GM23338 (cell line): ENCODE data around the gene UBE2A. TPM values are rescaled to one million over a fixed set of nuclear protein-coding genes. Genes with fewer than 3 reads are reported as not detected.

ENCODE experiments used
- ATAC-seq: fragments of 200-7000 bp; cut with Tn5 transposase; 3 replicates; pipeline ENCODE4 v1.9.1; 2020
- DNase-seq: peaks from one replicate; pipeline ENCODE4 v3.0.0-alpha.2; 2015; ENCODE audit warnings: low spot score
- H2AFZ ChIP-seq: fragments of 200-600 bp; sonication (generic); 2 replicates; pipeline ENCODE4 v1.8.0; 2016; ENCODE audit warnings: antibody characterized with exemption, mild to moderate bottlenecking, moderate library complexity
- H3F3A ChIP-seq: fragments of 200-600 bp; sonication (generic); replicated peaks from 2 replicates; pipeline ENCODE4 v1.8.0; 2017; ENCODE audit warnings: antibody characterized with exemption, mixed run types, low read depth
- H3K27ac ChIP-seq: fragments of 200-600 bp; sonication (generic); 2 replicates; pipeline ENCODE4 v1.6.1; 2016; ENCODE audit warnings: low read depth
- H3K27me3 ChIP-seq: fragments of 200-600 bp; sonication (generic); 2 replicates; pipeline ENCODE4 v1.8.0; 2016; ENCODE audit warnings: mild to moderate bottlenecking, mixed run types, moderate library complexity; ENCODE audit not compliant: insufficient read depth
- H3K36me3 ChIP-seq: fragments of 200-600 bp; sonication (generic); 2 replicates; pipeline ENCODE4 v1.8.0; 2016; ENCODE audit warnings: mild to moderate bottlenecking; ENCODE audit not compliant: insufficient read depth
- H3K4me1 ChIP-seq: fragments of 200-600 bp; sonication (generic); 2 replicates; pipeline ENCODE4 v1.8.0; 2016; ENCODE audit warnings: mild to moderate bottlenecking, moderate library complexity; ENCODE audit not compliant: insufficient read depth
- H3K4me2 ChIP-seq: fragments of 200-600 bp; sonication (generic); 2 replicates; pipeline ENCODE4 v1.7.1; 2017; ENCODE audit warnings: mixed run types
- H3K4me3 ChIP-seq: fragments of 200-600 bp; sonication (generic); 2 replicates; pipeline ENCODE4 v1.6.1; 2016; ENCODE audit warnings: mixed run types
- H3K79me2 ChIP-seq: fragments of 200-600 bp; sonication (generic); replicated peaks from 2 replicates; pipeline ENCODE4 v1.8.0; 2017; ENCODE audit warnings: mild to moderate bottlenecking; ENCODE audit not compliant: insufficient read depth
- H3K9me2 ChIP-seq: fragments of 200-600 bp; sonication (generic); 2 replicates; pipeline ENCODE4 v1.8.0; 2017; ENCODE audit not compliant: insufficient read depth
- H4K20me1 ChIP-seq: fragments of 200-600 bp; sonication (generic); replicated peaks from 2 replicates; pipeline ENCODE4 v1.8.0; 2017; ENCODE audit warnings: mild to moderate bottlenecking; ENCODE audit not compliant: insufficient read depth
- H3K27ac Mint-ChIP-seq: 2 replicates; pipeline ENCODE4 v1.8.0; 2020; ENCODE audit warnings: inconsistent platforms, mild to moderate bottlenecking, moderate library complexity, mixed read lengths
- H3K27me3 Mint-ChIP-seq: 3 replicates; pipeline ENCODE4 v1.8.0; 2022; ENCODE audit warnings: low read depth, mild to moderate bottlenecking, moderate library complexity, mixed read lengths, inconsistent platforms; ENCODE audit not compliant: insufficient read depth, poor library complexity
- H3K36me3 Mint-ChIP-seq: 3 replicates; pipeline ENCODE4 v1.8.0; 2021; ENCODE audit warnings: low read depth, mild to moderate bottlenecking, inconsistent platforms, moderate library complexity, mixed read lengths
- H3K4me1 Mint-ChIP-seq: 3 replicates; pipeline ENCODE4 v1.8.0; 2020; ENCODE audit warnings: mild to moderate bottlenecking, inconsistent platforms, mixed read lengths
- H3K4me3 Mint-ChIP-seq: 3 replicates; pipeline ENCODE4 v1.8.0; 2021; ENCODE audit warnings: moderate library complexity, mild to moderate bottlenecking, inconsistent platforms, mixed read lengths
- H3K9me3 Mint-ChIP-seq: 3 replicates; pipeline ENCODE4 v1.8.0; 2020; ENCODE audit warnings: moderate library complexity, mild to moderate bottlenecking, inconsistent platforms, mixed read lengths
- CREB1 ChIP-seq: fragments of 250-450 bp; sonication (Bioruptor Pico); IDR thresholded peaks from 2 replicates; pipeline ENCODE4 v1.5.0; 2020; ENCODE audit warnings: low read depth, mild to moderate bottlenecking, moderate library complexity
- EZH2 ChIP-seq: fragments of 200-600 bp; sonication (generic); IDR thresholded peaks from one replicate; pipeline ENCODE4 v1.8.0; 2017; ENCODE audit warnings: antibody characterized with exemption, mild to moderate bottlenecking, low read depth; ENCODE audit not compliant: unreplicated experiment
- EZH2phosphoT487 ChIP-seq: fragments of 200-600 bp; sonication (generic); IDR thresholded peaks from one replicate; pipeline ENCODE4 v1.8.1; 2018; ENCODE audit warnings: antibody characterized with exemption; ENCODE audit not compliant: unreplicated experiment
- JUNB ChIP-seq: IDR thresholded peaks from one replicate; pipeline ENCODE4 v1.6.1; 2016; ENCODE audit warnings: antibody characterized with exemption; ENCODE audit not compliant: unreplicated experiment
- NANOG ChIP-seq: IDR thresholded peaks from 2 replicates; pipeline ENCODE4 v1.6.1; 2016; ENCODE audit warnings: antibody characterized with exemption, borderline replicate concordance
- POLR2AphosphoS5 ChIP-seq: IDR thresholded peaks from 2 replicates; pipeline ENCODE4 v1.6.1; 2016; ENCODE audit warnings: antibody characterized with exemption, low read depth
- STAT1 ChIP-seq: IDR thresholded peaks from one replicate; pipeline ENCODE4 v1.6.1; 2016; ENCODE audit warnings: antibody characterized with exemption; ENCODE audit not compliant: unreplicated experiment
- ZNF114 ChIP-seq: fragments of 250-450 bp; sonication (Bioruptor Pico); IDR thresholded peaks from 2 replicates; pipeline ENCODE4 v1.5.0; 2020; ENCODE audit warnings: mild to moderate bottlenecking, moderate library complexity
- ZNF331 ChIP-seq: fragments of 250-450 bp; sonication (Bioruptor Pico); IDR thresholded peaks from 2 replicates; pipeline ENCODE4 v1.5.0; 2020; ENCODE audit warnings: low read depth, mild to moderate bottlenecking, moderate library complexity
- long read RNA-seq: library from polyadenylated mRNA; unstranded; transcript quantifications from one replicate; pipeline ENCODE4 v2.0.0, GENCODE V29; 2020; ENCODE audit not compliant: unreplicated experiment
- polyA plus RNA-seq: library from polyadenylated mRNA; unstranded; fragments of >200 nt; fragmentation: Nextera tagmentation; extraction: Ambion mirVana; gene quantifications from 2 replicates; pipeline ENCODE4 v1.2.1, GENCODE V29; 2016
- total RNA-seq: library from RNA; depleted of rRNA; stranded (reverse); fragments of >200 nt; shearing (Covaris generic); gene quantifications from 2 replicates; pipeline ENCODE4 v1.2.3, GENCODE V29; 2014; rRNA removed
- TF ChIP-seq, protein P1 (sequence below): fragments of 250-450 bp; sonication (Bioruptor Pico); IDR thresholded peaks from 2 replicates; pipeline ENCODE4 v1.5.0; 2020; ENCODE audit warnings: mild to moderate bottlenecking, moderate library complexity
- TF ChIP-seq, protein P2 (sequence below), 2 experiments: fragments of 200-600 bp in 1 of 2; sonication (generic) in 1 of 2; conservative IDR thresholded peaks; 2 replicates each; pipeline versions ENCODE4 v1.5.1 to v1.6.1; 2016 to 2017; ENCODE audit warnings: antibody characterized with exemption in 2 of 2, low read depth in 2 of 2, mild to moderate bottlenecking in 2 of 2, moderate library complexity in 1 of 2
- TF ChIP-seq, protein P3 (sequence below): IDR thresholded peaks from 2 replicates; pipeline ENCODE4 v1.6.1; 2016; ENCODE audit warnings: antibody characterized with exemption

UBE2A gene
- total RNA-seq (38.6 and 41.4 TPM in 2 replicates), polyA plus RNA-seq (75.9 and 77.8 TPM in 2 replicates)
- long read RNA-seq, transcript UBE2A-202 (6 exons, 1,874 nt) = major isoform, 28 of 34 reads
- long read RNA-seq, partial matches to known transcripts = 0 of 34 reads
- long read RNA-seq, other reads (novel, unspliced or antisense) = 3 of 34 reads

DNA sequence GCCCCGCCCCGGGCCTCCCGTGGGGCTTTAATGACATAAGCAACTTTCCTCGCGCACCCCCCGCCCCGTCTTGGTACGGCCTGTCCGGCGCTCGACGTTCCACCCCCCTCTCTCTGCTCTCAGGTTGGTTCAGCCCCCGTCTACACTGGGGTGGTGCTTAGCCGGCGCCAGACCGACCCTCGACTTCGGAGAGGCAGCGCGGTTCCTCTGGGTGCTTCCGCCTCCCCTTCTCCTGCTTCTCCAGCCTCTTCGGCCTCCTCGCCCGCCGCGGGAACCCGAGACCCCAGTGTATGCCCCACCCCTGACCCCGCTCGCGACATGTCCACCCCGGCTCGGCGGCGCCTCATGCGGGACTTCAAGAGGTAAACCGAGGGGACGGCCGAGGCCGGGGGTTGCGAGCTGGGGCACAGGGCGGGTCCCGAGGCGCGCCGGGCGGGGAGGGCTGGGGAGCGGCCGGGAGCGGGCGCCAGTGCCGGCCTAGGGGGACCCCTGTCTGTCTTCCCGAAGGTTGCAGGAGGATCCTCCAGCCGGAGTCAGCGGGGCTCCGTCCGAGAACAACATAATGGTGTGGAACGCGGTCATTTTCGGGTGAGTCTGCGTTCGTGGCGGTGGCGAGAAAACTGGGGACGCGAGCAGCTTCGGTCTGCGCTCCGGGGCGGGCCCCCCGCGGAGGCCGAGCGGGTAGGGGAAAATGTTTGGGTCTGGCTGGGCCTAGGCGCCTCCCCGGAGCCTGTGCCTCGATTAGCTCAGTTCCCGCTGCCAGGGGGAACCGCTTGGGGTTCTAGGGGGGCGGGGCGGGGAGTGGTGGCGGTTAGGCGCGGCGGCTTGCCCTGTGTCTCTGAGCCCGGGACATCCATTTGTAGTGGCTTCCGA is at the start of gene UBE2A:
TSS of gene UBE2A (plus strand) at position 170 of the 873 bp plus-strand sequence. CDS start at position 319, 149 bp downstream.
- 0 out of 2 replicates have a peak, but pooled peaks cover 8% of the 10 kb centered on the region for H3K79me2 ChIP-seq
- no peaks in the 10 kb centered on the region for H4K20me1 ChIP-seq
- Mint-ChIP-seq H3K4me3 (peak within 1 kb of the TSS; percentile 85), H3K36me3 (peaks cover 4% of the 10 kb centered on the region; the same call in 1 of the 3 replicates), H3K27ac (peak within 1 kb of the TSS; percentile 93), H3K27me3 (peaks cover 1% of the 10 kb centered on the region), H3K4me1 (peaks cover 8% of the 10 kb centered on the region; the same call in 2 of the 3 replicates), H3K9me3 (no peaks in the 10 kb centered on the region)
- DNase-seq = peak; percentile 93
- H3K36me3 ChIP-seq = no peaks in the 10 kb centered on the region; the same call in 1 of the 2 replicates
- peak; percentile 87 for ATAC-seq
- no peaks in the 10 kb centered on the region for H3F3A ChIP-seq
- peak within 1 kb of the TSS; percentile 75 for H3K4me2 ChIP-seq
- 0 out of 2 replicates have a peak within 1 kb of the TSS, but pooled peaks have one; percentile 47 for H2AFZ ChIP-seq
- H3K27me3 ChIP-seq = no peaks in the 10 kb centered on the region
- peak within 1 kb of the TSS; percentile 76 for H3K4me3 ChIP-seq
- no peaks in the 10 kb centered on the region for H3K9me2 ChIP-seq
- H3K27ac ChIP-seq = peak within 1 kb of the TSS; percentile 94; the same call in 1 of the 2 replicates
- H3K4me1 ChIP-seq = no peaks in the 10 kb centered on the region
- no peak for TF ChIP-seq EZH2
- no peak for TF ChIP-seq ZNF331 (CRISPR knock-in tag)
- TF ChIP-seq STAT1 = no peak
- TF ChIP-seq, protein P1, sequence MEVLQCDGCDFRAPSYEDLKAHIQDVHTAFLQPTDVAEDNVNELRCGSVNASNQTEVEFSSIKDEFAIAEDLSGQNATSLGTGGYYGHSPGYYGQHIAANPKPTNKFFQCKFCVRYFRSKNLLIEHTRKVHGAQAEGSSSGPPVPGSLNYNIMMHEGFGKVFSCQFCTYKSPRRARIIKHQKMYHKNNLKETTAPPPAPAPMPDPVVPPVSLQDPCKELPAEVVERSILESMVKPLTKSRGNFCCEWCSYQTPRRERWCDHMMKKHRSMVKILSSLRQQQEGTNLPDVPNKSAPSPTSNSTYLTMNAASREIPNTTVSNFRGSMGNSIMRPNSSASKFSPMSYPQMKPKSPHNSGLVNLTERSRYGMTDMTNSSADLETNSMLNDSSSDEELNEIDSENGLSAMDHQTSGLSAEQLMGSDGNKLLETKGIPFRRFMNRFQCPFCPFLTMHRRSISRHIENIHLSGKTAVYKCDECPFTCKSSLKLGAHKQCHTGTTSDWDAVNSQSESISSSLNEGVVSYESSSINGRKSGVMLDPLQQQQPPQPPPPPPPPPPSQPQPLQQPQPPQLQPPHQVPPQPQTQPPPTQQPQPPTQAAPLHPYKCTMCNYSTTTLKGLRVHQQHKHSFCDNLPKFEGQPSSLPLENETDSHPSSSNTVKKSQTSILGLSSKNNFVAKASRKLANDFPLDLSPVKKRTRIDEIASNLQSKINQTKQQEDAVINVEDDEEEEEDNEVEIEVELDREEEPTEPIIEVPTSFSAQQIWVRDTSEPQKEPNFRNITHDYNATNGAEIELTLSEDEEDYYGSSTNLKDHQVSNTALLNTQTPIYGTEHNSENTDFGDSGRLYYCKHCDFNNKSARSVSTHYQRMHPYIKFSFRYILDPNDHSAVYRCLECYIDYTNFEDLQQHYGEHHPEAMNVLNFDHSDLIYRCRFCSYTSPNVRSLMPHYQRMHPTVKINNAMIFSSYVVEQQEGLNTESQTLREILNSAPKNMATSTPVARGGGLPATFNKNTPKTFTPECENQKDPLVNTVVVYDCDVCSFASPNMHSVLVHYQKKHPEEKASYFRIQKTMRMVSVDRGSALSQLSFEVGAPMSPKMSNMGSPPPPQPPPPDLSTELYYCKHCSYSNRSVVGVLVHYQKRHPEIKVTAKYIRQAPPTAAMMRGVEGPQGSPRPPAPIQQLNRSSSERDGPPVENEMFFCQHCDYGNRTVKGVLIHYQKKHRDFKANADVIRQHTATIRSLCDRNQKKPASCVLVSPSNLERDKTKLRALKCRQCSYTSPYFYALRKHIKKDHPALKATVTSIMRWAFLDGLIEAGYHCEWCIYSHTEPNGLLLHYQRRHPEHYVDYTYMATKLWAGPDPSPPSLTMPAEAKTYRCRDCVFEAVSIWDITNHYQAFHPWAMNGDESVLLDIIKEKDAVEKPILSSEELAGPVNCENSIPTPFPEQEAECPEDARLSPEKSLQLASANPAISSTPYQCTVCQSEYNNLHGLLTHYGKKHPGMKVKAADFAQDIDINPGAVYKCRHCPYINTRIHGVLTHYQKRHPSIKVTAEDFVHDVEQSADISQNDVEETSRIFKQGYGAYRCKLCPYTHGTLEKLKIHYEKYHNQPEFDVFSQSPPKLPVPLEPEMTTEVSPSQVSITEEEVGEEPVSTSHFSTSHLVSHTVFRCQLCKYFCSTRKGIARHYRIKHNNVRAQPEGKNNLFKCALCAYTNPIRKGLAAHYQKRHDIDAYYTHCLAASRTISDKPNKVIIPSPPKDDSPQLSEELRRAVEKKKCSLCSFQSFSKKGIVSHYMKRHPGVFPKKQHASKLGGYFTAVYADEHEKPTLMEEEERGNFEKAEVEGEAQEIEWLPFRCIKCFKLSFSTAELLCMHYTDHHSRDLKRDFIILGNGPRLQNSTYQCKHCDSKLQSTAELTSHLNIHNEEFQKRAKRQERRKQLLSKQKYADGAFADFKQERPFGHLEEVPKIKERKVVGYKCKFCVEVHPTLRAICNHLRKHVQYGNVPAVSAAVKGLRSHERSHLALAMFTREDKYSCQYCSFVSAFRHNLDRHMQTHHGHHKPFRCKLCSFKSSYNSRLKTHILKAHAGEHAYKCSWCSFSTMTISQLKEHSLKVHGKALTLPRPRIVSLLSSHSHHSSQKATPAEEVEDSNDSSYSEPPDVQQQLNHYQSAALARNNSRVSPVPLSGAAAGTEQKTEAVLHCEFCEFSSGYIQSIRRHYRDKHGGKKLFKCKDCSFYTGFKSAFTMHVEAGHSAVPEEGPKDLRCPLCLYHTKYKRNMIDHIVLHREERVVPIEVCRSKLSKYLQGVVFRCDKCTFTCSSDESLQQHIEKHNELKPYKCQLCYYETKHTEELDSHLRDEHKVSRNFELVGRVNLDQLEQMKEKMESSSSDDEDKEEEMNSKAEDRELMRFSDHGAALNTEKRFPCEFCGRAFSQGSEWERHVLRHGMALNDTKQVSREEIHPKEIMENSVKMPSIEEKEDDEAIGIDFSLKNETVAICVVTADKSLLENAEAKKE (CRISPR knock-in tag) = no peak
- peak; percentile 85 for TF ChIP-seq CREB1
- TF ChIP-seq NANOG = no peak
- TF ChIP-seq JUNB = no peak
- TF ChIP-seq, protein P2, sequence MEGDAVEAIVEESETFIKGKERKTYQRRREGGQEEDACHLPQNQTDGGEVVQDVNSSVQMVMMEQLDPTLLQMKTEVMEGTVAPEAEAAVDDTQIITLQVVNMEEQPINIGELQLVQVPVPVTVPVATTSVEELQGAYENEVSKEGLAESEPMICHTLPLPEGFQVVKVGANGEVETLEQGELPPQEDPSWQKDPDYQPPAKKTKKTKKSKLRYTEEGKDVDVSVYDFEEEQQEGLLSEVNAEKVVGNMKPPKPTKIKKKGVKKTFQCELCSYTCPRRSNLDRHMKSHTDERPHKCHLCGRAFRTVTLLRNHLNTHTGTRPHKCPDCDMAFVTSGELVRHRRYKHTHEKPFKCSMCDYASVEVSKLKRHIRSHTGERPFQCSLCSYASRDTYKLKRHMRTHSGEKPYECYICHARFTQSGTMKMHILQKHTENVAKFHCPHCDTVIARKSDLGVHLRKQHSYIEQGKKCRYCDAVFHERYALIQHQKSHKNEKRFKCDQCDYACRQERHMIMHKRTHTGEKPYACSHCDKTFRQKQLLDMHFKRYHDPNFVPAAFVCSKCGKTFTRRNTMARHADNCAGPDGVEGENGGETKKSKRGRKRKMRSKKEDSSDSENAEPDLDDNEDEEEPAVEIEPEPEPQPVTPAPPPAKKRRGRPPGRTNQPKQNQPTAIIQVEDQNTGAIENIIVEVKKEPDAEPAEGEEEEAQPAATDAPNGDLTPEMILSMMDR (conservative IDR thresholded peaks at IDR 0.05; ENCODE audit: low read depth in 2 of 2) = peak; percentile 15 to 39; a peak in 2 of 4 replicates
- no peak for TF ChIP-seq EZH2phosphoT487
- TF ChIP-seq POLR2AphosphoS5 = peak; percentile 95
- no peak for TF ChIP-seq ZNF114 (CRISPR knock-in tag)
- TF ChIP-seq, protein P3, sequence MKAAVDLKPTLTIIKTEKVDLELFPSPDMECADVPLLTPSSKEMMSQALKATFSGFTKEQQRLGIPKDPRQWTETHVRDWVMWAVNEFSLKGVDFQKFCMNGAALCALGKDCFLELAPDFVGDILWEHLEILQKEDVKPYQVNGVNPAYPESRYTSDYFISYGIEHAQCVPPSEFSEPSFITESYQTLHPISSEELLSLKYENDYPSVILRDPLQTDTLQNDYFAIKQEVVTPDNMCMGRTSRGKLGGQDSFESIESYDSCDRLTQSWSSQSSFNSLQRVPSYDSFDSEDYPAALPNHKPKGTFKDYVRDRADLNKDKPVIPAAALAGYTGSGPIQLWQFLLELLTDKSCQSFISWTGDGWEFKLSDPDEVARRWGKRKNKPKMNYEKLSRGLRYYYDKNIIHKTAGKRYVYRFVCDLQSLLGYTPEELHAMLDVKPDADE = no peak
